GM12878 (cell line): ENCODE measurements around the gene MRPL39. TPM values are rescaled to one million over a fixed set of nuclear protein-coding genes. Genes with fewer than 3 reads are reported as not detected.

Experiments used
- ATAC-seq: fragments of 200-7000 bp; cut with Tn5 transposase; 3 replicates; pipeline ENCODE4 v1.9.1; 2020; ENCODE audit warnings: mild to moderate bottlenecking, moderate library complexity
- BruUV-seq: library from RNA; stranded (reverse); fragments of 400-500 nt; replicated peaks from 2 replicates; lab custom pipeline; 2021; lab: Mats Ljungman, UMichigan
- CTCF ChIA-PET: fragments of 300-600 bp; sonication (Branson Sonifier 250); formaldehyde crosslinking; extraction: SDS; loops from one replicate; lab custom pipeline; 2021; ENCODE audit warnings: inconsistent platforms; lab: Yijun Ruan, JAX
- POLR2A ChIA-PET: fragments of 350-600 bp; formaldehyde crosslinking; extraction: SDS; loops from one replicate; lab custom pipeline; 2021; ENCODE audit warnings: inconsistent platforms; lab: Charles Lee
- RAD21 ChIA-PET: fragments of 300-600 bp; sonication (Branson Sonifier 250); formaldehyde crosslinking; loops from one replicate; lab custom pipeline; 2023; ENCODE audit warnings: antibody characterized with exemption; ENCODE audit not compliant: unreplicated experiment; lab: Charles Lee
- SMC1A ChIA-PET: fragments of 300-600 bp; sonication (Branson Sonifier 250); formaldehyde crosslinking; loops from one replicate; lab custom pipeline; 2023; ENCODE audit not compliant: unreplicated experiment, uncharacterized antibody; lab: Charles Lee
- DNase-seq: peaks from one replicate; pipeline ENCODE4 v3.0.0-alpha.2; 2011; ENCODE audit warnings: low read depth, low spot score
- FAIRE-seq: peaks from 3 replicates; lab custom pipeline; 2011; peaks lifted over from hg19 to GRCh38; lab: Jason Lieb, UNC
- H2AFZ ChIP-seq: 2 replicates; pipeline ENCODE4 v1.6.0; 2011; ENCODE audit warnings: low read depth, low read length, control low read depth; ENCODE audit not compliant: control insufficient read depth
- H3K27ac ChIP-seq: 2 replicates; pipeline ENCODE4 v1.5.1; 2011; ENCODE audit warnings: control low read depth; ENCODE audit not compliant: control insufficient read depth, insufficient read depth
- H3K27me3 ChIP-seq, 2 experiments: replicated peaks in 1 of 2; 2 replicates each; pipeline versions ENCODE4 v1.6.0 to v1.6.1; 2011; ENCODE audit warnings: low read length in 1 of 2; ENCODE audit not compliant: control insufficient read depth in 2 of 2, insufficient read depth in 2 of 2
- H3K36me3 ChIP-seq, 2 experiments: 2 replicates each; pipeline ENCODE4 v1.5.1; 2011; ENCODE audit warnings: low read length in 1 of 2; ENCODE audit not compliant: control insufficient read depth in 2 of 2, insufficient read depth in 2 of 2
- H3K4me1 ChIP-seq: 2 replicates; pipeline ENCODE4 v1.6.1; 2011; ENCODE audit warnings: mild to moderate bottlenecking, low read length, moderate library complexity, mixed read lengths; ENCODE audit not compliant: control insufficient read depth, insufficient read depth
- H3K4me2 ChIP-seq: 2 replicates; pipeline ENCODE4 v1.6.0; 2011; ENCODE audit warnings: control low read depth; ENCODE audit not compliant: control insufficient read depth, insufficient read depth
- H3K4me3 ChIP-seq: fragments of 200-600 bp; sonication (generic); 2 replicates; pipeline ENCODE4 v1.5.1; 2016
- H3K79me2 ChIP-seq: 2 replicates; pipeline ENCODE4 v1.6.0; 2011; ENCODE audit warnings: low read length; ENCODE audit not compliant: control insufficient read depth, insufficient read depth
- H3K9ac ChIP-seq: 2 replicates; pipeline ENCODE4 v1.8.0; 2011; ENCODE audit warnings: low read length, control low read depth, mixed read lengths; ENCODE audit not compliant: control insufficient read depth, insufficient read depth
- H3K9me3 ChIP-seq: replicated peaks from 3 replicates; pipeline ENCODE4 v1.5.1; 2011; ENCODE audit warnings: mild to moderate bottlenecking, low read length; ENCODE audit not compliant: control insufficient read depth, insufficient read depth
- H4K20me1 ChIP-seq: 2 replicates; pipeline ENCODE4 v1.6.0; 2011; ENCODE audit not compliant: control insufficient read depth, insufficient read depth
- CEBPB ChIP-seq, 2 experiments: fragments of 150-350 bp in 1 of 2; IDR thresholded peaks; 2 replicates each; pipeline ENCODE4 v1.6.1; 2012 to 2014; ENCODE audit warnings: low read depth in 2 of 2, low read length in 2 of 2, borderline replicate concordance in 1 of 2, inconsistent platforms in 1 of 2
- CREM ChIP-seq: IDR thresholded peaks from 2 replicates; pipeline ENCODE4 v1.6.1; 2014; ENCODE audit warnings: antibody characterized with exemption, low read depth
- EED ChIP-seq: sonication (generic); IDR thresholded peaks from 2 replicates; pipeline ENCODE4 v1.6.1; 2016; ENCODE audit warnings: antibody characterized with exemption, low read depth
- ETV6 ChIP-seq, 2 experiments: fragments of 450-650 bp in 1 of 2; IDR thresholded peaks in 1 of 2; conservative IDR thresholded peaks in 1 of 2; 2 replicates each; pipeline ENCODE4 v1.6.1; 2014; ENCODE audit warnings: antibody characterized with exemption in 1 of 2, borderline replicate concordance in 1 of 2, low read depth in 1 of 2, mild to moderate bottlenecking in 1 of 2, moderate library complexity in 1 of 2
- GABPA ChIP-seq: IDR thresholded peaks from 2 replicates; pipeline ENCODE4 v1.6.1; 2014; ENCODE audit warnings: antibody characterized with exemption, low read depth, mild to moderate bottlenecking, inconsistent platforms
- IKZF2 ChIP-seq, 2 experiments: fragments of 450-650 bp; IDR thresholded peaks; 2 replicates each; pipeline ENCODE4 v1.6.1; 2017; ENCODE audit warnings: mild to moderate bottlenecking in 2 of 2, moderate library complexity in 2 of 2
- IRF4 ChIP-seq: IDR thresholded peaks from 2 replicates; pipeline ENCODE4 v1.6.1; 2011; ENCODE audit warnings: low read depth, low read length
- JUNB ChIP-seq: IDR thresholded peaks from 2 replicates; pipeline ENCODE4 v1.6.1; 2016; ENCODE audit warnings: antibody characterized with exemption, mild to moderate bottlenecking
- NFIC ChIP-seq: IDR thresholded peaks from 2 replicates; pipeline ENCODE4 v1.6.1; 2012; ENCODE audit warnings: low read depth, mild to moderate bottlenecking, inconsistent platforms, low read length, moderate library complexity
- SMAD5 ChIP-seq: IDR thresholded peaks from 2 replicates; pipeline ENCODE4 v1.6.1; 2016; ENCODE audit warnings: antibody characterized with exemption, low read depth
- YY1 ChIP-seq: IDR thresholded peaks from 2 replicates; pipeline ENCODE4 v1.6.1; 2011; ENCODE audit warnings: low read depth, mild to moderate bottlenecking, low read length
- ZNF274 ChIP-seq: IDR thresholded peaks from one replicate; pipeline ENCODE4 v1.8.0; 2011; ENCODE audit not compliant: insufficient read length, insufficient read depth
- whole genome bisulfite sequencing: methylation state at CpG from one replicate; pipeline ENCODE4 v1.1.6; 2016; ENCODE audit warnings: low lambda C conversion rate; ENCODE audit not compliant: insufficient replicate concordance, insufficient coverage; ENCODE audit errors: missing lambda C conversion rate; 5-methylcytosine and 5-hydroxymethylcytosine counted together
- in situ Hi-C: fragments of 300-500 bp; cut with MboI; formaldehyde crosslinking; loops from 9 replicates; pipeline ENCODE4 v1.14.3; 2018; ENCODE audit warnings: mixed read lengths
- intact Hi-C: fragments of 100-400 bp; cut with micrococcal nuclease; formaldehyde crosslinking; loops from one replicate; pipeline ENCODE4 v1.14.2; 2022; ENCODE audit not compliant: unreplicated experiment
- polyA plus RNA-seq, 11 experiments: library from polyadenylated mRNA; depleted of rRNA in 4 of 11; unstranded in 6 of 11; stranded (reverse) in 5 of 11; fragments of >200 nt; fragmentation: Nextera tagmentation in 4 of 11; fragmentation: Illumina TruSeq in 1 of 11; extraction: Ambion mirVana in 4 of 11; extraction: Trizol in 1 of 11; gene quantifications; 1 replicate in 1 of 11; 2 replicates in 10 of 11; pipeline versions ENCODE4 v1.2.1 to v1.2.3, GENCODE V29; 2011 to 2016; ENCODE audit warnings: inconsistent platforms in 2 of 11, missing spikeins in 2 of 11, low read depth in 1 of 11
- total RNA-seq, 4 experiments: library from RNA; depleted of rRNA in 3 of 4; stranded (reverse); fragments of >200 nt in 3 of 4; fragmentation: Illumina TruSeq in 1 of 4; extraction: Trizol in 1 of 4; gene quantifications; 2 replicates each; pipeline versions ENCODE4 v1.2.1 to v1.2.3, GENCODE V29; 2013 to 2021
- TF ChIP-seq, protein P1 (sequence below): fragments of 450-650 bp; IDR thresholded peaks from 2 replicates; pipeline ENCODE4 v1.6.1; 2016; ENCODE audit warnings: mild to moderate bottlenecking, moderate library complexity, borderline replicate concordance
- TF ChIP-seq, protein P2 (sequence below): fragments of 450-650 bp; formaldehyde crosslinking; IDR thresholded peaks from 2 replicates; pipeline ENCODE4 v1.5.0; 2022; ENCODE audit warnings: mild to moderate bottlenecking, missing genetic modification characterization

The MRPL39 gene
- total and polyA plus RNA-seq, 10 of the 15 experiments (the other 5 are each of a cell fraction or from before 2014, with no cell fraction given): 68.8 to 292 (median 120) TPM

DNA sequence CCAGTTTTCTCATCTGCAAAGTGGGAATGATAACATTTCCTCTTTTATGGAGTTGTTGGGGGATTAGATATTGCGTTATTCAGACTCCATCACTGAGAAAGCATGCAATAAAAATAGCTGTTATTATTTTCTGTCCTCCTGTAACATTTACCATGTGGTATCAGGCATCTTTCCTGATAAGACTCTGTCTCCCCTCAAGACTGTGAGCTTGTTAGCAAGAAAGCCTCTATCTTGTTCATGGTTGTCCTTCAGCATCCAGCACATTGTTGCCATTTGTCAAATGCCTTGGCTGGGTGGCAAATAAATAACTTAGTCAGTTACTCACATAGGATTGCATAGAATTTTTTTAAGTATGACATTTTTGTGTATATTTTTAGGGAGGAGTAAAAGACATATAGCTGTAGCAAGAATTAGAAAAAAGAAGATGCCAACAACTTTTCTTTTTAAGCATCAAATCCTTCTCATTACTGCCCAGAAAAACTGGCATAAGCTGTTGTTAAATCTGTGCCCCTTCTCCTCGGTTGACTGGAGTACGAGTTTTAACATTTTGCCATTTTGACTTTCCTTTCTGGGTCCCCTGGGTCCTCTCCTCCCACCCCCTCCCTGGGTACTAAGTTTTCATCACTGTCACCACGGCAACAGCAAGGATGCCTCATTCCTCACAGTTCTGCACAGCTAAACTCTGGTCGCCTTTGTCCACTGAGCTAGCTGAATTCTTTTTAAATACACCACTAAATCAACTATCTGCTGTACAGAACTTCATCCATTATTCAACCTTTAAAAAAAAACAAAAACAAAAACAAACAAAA, 30.8 kb upstream of the MRPL39 start (continued):
- TF ChIP-seq, protein P1, sequence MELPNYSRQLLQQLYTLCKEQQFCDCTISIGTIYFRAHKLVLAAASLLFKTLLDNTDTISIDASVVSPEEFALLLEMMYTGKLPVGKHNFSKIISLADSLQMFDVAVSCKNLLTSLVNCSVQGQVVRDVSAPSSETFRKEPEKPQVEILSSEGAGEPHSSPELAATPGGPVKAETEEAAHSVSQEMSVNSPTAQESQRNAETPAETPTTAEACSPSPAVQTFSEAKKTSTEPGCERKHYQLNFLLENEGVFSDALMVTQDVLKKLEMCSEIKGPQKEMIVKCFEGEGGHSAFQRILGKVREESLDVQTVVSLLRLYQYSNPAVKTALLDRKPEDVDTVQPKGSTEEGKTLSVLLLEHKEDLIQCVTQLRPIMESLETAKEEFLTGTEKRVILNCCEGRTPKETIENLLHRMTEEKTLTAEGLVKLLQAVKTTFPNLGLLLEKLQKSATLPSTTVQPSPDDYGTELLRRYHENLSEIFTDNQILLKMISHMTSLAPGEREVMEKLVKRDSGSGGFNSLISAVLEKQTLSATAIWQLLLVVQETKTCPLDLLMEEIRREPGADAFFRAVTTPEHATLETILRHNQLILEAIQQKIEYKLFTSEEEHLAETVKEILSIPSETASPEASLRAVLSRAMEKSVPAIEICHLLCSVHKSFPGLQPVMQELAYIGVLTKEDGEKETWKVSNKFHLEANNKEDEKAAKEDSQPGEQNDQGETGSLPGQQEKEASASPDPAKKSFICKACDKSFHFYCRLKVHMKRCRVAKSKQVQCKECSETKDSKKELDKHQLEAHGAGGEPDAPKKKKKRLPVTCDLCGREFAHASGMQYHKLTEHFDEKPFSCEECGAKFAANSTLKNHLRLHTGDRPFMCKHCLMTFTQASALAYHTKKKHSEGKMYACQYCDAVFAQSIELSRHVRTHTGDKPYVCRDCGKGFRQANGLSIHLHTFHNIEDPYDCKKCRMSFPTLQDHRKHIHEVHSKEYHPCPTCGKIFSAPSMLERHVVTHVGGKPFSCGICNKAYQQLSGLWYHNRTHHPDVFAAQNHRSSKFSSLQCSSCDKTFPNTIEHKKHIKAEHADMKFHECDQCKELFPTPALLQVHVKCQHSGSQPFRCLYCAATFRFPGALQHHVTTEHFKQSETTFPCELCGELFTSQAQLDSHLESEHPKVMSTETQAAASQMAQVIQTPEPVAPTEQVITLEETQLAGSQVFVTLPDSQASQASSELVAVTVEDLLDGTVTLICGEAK: no peak
- TF ChIP-seq ZNF274: no peak

DNA sequence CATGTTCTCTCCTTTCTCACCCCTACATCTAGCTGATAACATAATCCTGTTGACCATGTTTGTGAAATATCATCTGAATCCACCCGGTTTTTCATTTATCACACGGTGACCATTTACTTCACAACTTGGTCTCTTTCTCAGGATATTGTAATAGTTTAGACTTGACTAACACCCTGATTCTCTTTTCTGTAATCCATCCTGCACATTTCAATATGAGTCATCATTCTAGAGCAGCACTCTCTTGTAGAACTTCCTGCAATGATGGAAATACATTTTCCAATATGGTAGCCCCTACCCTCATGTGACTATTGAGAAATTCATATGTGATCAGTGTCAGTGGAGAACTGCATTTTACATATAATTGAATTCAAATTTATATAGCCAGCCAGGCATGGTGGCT, 29.4 kb upstream of the MRPL39 start:
- intact Hi-C loops: no loop called here
- peak; percentile 46; the same call in 1 of the 2 replicates for TF ChIP-seq IRF4
- TF ChIP-seq YY1: 0 out of 2 replicates have a peak, but pooled peaks have one; percentile 37
- 0 out of 4 replicates have a peak, but pooled peaks of 1 of the 2 experiments have one; percentile 34 for TF ChIP-seq IKZF2 (IDR thresholded peaks at IDR 0.05)
- TF ChIP-seq ETV6 (conservative IDR thresholded peaks at IDR 0.05 in 1 of 2, IDR thresholded peaks at IDR 0.05 in 1 of 2; ENCODE audit: borderline replicate concordance in 1 of 2, low read depth in 1 of 2): peak in 1 of 2 experiments; percentile 23; a peak in 1 of 4 replicates
- peak; percentile 21; the same call in 1 of the 2 replicates for TF ChIP-seq CREM
- TF ChIP-seq JUNB: peak; percentile 93
- TF ChIP-seq, protein P2, sequence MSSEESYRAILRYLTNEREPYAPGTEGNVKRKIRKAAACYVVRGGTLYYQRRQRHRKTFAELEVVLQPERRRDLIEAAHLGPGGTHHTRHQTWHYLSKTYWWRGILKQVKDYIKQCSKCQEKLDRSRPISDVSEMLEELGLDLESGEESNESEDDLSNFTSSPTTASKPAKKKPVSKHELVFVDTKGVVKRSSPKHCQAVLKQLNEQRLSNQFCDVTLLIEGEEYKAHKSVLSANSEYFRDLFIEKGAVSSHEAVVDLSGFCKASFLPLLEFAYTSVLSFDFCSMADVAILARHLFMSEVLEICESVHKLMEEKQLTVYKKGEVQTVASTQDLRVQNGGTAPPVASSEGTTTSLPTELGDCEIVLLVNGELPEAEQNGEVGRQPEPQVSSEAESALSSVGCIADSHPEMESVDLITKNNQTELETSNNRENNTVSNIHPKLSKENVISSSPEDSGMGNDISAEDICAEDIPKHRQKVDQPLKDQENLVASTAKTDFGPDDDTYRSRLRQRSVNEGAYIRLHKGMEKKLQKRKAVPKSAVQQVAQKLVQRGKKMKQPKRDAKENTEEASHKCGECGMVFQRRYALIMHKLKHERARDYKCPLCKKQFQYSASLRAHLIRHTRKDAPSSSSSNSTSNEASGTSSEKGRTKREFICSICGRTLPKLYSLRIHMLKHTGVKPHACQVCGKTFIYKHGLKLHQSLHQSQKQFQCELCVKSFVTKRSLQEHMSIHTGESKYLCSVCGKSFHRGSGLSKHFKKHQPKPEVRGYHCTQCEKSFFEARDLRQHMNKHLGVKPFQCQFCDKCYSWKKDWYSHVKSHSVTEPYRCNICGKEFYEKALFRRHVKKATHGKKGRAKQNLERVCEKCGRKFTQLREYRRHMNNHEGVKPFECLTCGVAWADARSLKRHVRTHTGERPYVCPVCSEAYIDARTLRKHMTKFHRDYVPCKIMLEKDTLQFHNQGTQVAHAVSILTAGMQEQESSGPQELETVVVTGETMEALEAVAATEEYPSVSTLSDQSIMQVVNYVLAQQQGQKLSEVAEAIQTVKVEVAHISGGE (CRISPR knock-in tag): no peak
- TF ChIP-seq EED: peak; percentile 63; the same call in 1 of the 2 replicates
- peak; percentile 27; the same call in 1 of the 2 replicates for TF ChIP-seq GABPA
- peak; percentile 67; the same call in 1 of the 2 replicates for TF ChIP-seq NFIC
- TF ChIP-seq CEBPB (IDR thresholded peaks at IDR 0.05; ENCODE audit: borderline replicate concordance in 1 of 2, low read depth in 2 of 2, low read length in 2 of 2): no peak
- no peak for TF ChIP-seq SMAD5

More for the DNA sequence above, 29.4 kb upstream of the MRPL39 start:
- peaks cover 13% of the 10 kb centered on the region; the same call in 1 of the 2 replicates for H3K4me1 ChIP-seq
- H3K27ac ChIP-seq: no peak overlapping the region
- ChIA-PET RAD21 (interaction anchor here (1.7 kb wide), 1 partner anchor 28 kb away, joined by 4 read pairs; no protein-coding TSS in a partner anchor), POLR2A (no interaction called here), CTCF (interaction anchor here (3.1 kb wide), 1 partner anchor 29 kb away, joined by 36 read pairs; the partner anchor contains the start of gene MRPL39), SMC1A (interaction anchor here (1.1 to 1.2 kb wide), 2 partner anchors 12 to 28 kb away, joined by 4 to 5 read pairs; no protein-coding TSS in a partner anchor)
- BruUV-seq: no TSS peak
- H3K4me2 ChIP-seq: no peak overlapping the region
- no peaks in the 10 kb centered on the region for H3K36me3 ChIP-seq
- no peak overlapping the region for H2AFZ ChIP-seq
- FAIRE-seq: no peak
- in situ Hi-C loops: no loop called here
- no peaks in the 10 kb centered on the region; the same call in 2 of the 3 replicates for H3K9me3 ChIP-seq
- H3K79me2 ChIP-seq: no peaks in the 10 kb centered on the region; the same call in 1 of the 2 replicates
- 3% methylated on average over 2 of the region's 2 CpGs for WGBS
- no peak overlapping the region for H3K9ac ChIP-seq
- no peaks in the 10 kb centered on the region for H4K20me1 ChIP-seq
- no peaks in the 10 kb centered on the region; a peak in 1 of 4 replicates for H3K27me3 ChIP-seq
- H3K4me3 ChIP-seq: no peak overlapping the region
- no peak for ATAC-seq
- no peak for DNase-seq
